ENCODE results near the gene PDE8A.

PDE8A gene

DNA sequence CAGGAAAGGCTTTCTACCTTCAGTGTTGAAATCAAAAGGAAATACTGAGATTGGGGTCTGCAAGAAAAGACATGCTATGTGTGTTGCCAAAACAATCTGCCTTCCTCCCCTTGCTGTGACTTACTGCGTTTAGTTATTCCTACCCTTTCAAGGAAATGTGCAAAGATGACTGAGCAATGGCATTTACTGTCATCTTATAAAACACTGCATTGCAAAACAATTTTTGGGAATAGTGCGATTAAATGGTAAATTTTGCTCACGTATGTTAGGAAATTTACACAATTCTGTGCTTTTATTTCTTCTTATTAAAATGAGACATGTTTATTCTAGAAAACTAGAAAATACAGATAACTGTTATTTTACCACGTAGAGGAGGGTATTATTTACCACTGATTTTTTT is 45.8 kb downstream of the PDE8A start:
- no peaks in the 10 kb centered on the region for H3K9me3 ChIP-seq (ENCODE audit: control insufficient read depth, low read length)
- H3K36me3 ChIP-seq (ENCODE audit: control insufficient read depth, insufficient read depth, low read length, severe bottlenecking), result no peaks in the 10 kb centered on the region
- peaks cover 65% of the 10 kb centered on the region for H3K4me1 ChIP-seq (ENCODE audit: control insufficient read depth, insufficient read depth, low read length)
- no peak for DNase-seq (ENCODE audit: low read depth)
- no peak overlapping the region for H3K9ac ChIP-seq (ENCODE audit: low read length)
- peak overlapping the region; percentile 20 for H3K4me3 ChIP-seq (ENCODE audit: low read length)
- no peaks in the 10 kb centered on the region for H3K27me3 ChIP-seq (replicated peaks; ENCODE audit: control insufficient read depth, insufficient read depth, low read length)

DNA sequence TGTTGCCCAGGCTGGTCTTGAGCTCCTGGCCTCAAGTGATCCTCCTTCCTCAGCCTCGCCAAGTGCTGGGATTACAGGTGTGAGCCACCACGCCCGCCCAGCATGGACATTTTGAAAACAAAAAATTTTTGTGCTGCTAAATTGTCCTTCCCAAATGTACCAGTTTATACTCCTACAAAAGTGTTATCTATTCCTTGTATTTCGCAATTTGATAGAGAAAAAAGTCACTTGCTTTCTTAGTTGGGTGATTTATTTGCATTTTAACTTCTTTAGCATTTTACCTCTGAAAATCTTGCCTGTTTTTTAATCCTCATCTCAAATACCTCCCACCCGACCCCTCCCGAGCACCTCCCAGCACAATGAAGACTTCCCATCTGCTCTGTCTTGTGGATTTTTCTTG is 46.8 kb downstream of the PDE8A start:
- Histone ChIP-seq H3K36me3 (ENCODE audit: control insufficient read depth, insufficient read depth, low read length, severe bottlenecking) (no peaks in the 10 kb centered on the region), H3K27me3 (replicated peaks; ENCODE audit: control insufficient read depth, insufficient read depth, low read length) (no peaks in the 10 kb centered on the region), H3K9me3 (ENCODE audit: control insufficient read depth, low read length) (no peaks in the 10 kb centered on the region), H3K4me3 (ENCODE audit: low read length) (no peak overlapping the region), H3K4me1 (ENCODE audit: control insufficient read depth, insufficient read depth, low read length) (peaks cover 75% of the 10 kb centered on the region), H3K9ac (ENCODE audit: low read length) (no peak overlapping the region)
- no peak for DNase-seq (ENCODE audit: low read depth)

DNA sequence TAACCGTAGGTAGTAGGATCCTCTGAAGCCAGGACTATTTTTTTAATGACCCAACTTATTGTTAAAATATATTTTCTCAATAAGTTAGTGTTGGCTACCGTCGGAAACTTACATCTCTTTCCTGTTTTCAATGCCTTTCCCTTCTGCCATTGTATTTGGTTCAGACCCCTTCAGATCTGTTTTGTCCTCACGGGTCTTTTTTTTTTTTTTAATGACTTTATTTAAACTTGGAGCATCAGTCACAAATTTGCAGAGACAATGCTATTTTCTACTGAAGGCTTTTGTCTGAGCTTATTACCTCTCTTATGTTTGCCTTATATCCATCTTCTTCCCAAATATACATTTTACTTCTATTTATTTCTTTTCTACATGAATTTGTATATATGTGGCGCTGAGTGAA is 47.6 kb downstream of the PDE8A start:
- H3K9ac ChIP-seq (ENCODE audit: low read length), result no peak overlapping the region
- H3K27me3 ChIP-seq (replicated peaks; ENCODE audit: control insufficient read depth, insufficient read depth, low read length), result no peaks in the 10 kb centered on the region
- H3K4me3 ChIP-seq (ENCODE audit: low read length), result no peak overlapping the region
- no peak for DNase-seq (ENCODE audit: low read depth)
- H3K9me3 ChIP-seq (ENCODE audit: control insufficient read depth, low read length), result no peaks in the 10 kb centered on the region
- H3K4me1 ChIP-seq (ENCODE audit: control insufficient read depth, insufficient read depth, low read length), result peaks cover 73% of the 10 kb centered on the region
- no peaks in the 10 kb centered on the region for H3K36me3 ChIP-seq (ENCODE audit: control insufficient read depth, insufficient read depth, low read length, severe bottlenecking)

DNA sequence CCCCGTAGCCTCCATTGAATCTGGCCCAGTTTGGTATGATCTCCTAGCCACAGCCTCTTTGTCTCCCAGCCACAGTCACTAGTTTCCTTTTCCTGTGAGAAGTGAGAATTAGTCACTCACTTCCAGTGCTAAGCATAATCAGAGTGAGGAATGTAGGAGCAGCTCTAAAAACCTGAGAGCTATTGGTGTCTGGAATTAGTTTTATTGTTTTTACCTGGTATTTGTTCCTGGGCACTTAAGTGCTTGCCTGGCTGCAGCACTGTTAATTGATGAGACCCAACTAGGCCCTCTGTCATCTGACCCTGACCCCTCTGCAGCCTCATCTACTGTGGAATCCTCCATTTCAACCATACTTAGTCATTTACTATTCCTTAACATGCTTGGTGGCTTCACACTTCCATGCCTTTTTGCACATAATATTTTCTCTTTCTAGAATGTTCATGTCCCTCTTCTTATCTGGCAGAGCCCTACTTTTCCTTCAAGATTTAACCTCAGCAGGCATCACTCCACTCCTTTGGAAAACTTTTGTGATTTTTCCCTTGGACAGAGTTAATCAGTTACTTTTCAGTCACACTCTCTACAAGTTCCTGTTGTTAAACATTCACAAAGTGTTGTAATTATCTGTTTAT is 48.8 kb downstream of the PDE8A start:
- peaks cover 61% of the 10 kb centered on the region for H3K4me1 ChIP-seq (ENCODE audit: control insufficient read depth, insufficient read depth, low read length)
- no peaks in the 10 kb centered on the region for H3K9me3 ChIP-seq (ENCODE audit: control insufficient read depth, low read length)
- H3K36me3 ChIP-seq (ENCODE audit: control insufficient read depth, insufficient read depth, low read length, severe bottlenecking), result no peaks in the 10 kb centered on the region
- H3K4me3 ChIP-seq (ENCODE audit: low read length), result no peak overlapping the region
- no peaks in the 10 kb centered on the region for H3K27me3 ChIP-seq (replicated peaks; ENCODE audit: control insufficient read depth, insufficient read depth, low read length)
- DNase-seq (ENCODE audit: low read depth), result no peak
- H3K9ac ChIP-seq (ENCODE audit: low read length), result no peak overlapping the region

DNA sequence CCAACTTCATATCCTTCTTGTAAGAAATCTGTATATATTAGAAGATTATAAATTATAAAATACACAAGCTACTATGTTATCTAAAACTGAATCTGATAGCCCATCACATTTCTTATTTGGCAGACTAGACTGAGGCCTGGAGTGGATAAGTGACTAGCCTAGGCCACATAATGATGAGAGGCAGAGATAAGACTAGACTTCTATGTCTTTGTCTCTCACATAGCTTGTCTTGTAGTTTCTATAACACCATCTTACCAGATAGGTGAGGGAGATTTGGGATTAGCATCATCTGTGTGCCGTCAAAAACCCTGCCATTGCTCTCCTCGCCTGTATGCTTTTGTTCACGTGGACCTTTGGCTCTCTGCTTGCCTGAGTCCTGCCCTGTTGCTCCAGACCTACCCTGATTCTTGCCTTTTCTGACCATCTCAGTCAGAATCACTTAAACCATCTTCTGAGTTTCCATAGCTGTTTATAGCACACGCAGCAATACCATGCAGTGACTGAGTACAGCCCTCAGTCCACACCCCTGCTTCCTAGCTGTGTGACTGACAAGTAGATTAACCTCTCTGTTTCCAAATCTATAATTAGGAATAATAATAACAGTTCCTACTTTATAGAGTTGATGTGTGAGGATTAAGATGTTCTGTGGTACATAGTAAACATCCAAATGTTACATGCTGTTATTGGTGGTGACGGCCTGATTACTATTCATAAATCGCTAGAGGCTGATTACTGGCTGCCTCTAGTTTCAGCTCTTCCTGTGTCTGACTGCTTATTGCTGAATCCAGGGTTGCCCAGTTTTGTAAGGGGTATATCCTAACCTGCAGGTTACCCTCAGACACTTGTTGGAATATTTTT is 49.7 kb downstream of the PDE8A start:
- no peaks in the 10 kb centered on the region for H3K36me3 ChIP-seq (ENCODE audit: control insufficient read depth, insufficient read depth, low read length, severe bottlenecking)
- H3K27me3 ChIP-seq (replicated peaks; ENCODE audit: control insufficient read depth, insufficient read depth, low read length), result no peaks in the 10 kb centered on the region
- H3K9ac ChIP-seq (ENCODE audit: low read length), result no peak overlapping the region
- no peak overlapping the region for H3K4me3 ChIP-seq (ENCODE audit: low read length)
- H3K4me1 ChIP-seq (ENCODE audit: control insufficient read depth, insufficient read depth, low read length), result peaks cover 52% of the 10 kb centered on the region
- no peak for DNase-seq (ENCODE audit: low read depth)
- H3K9me3 ChIP-seq (ENCODE audit: control insufficient read depth, low read length), result no peaks in the 10 kb centered on the region

DNA sequence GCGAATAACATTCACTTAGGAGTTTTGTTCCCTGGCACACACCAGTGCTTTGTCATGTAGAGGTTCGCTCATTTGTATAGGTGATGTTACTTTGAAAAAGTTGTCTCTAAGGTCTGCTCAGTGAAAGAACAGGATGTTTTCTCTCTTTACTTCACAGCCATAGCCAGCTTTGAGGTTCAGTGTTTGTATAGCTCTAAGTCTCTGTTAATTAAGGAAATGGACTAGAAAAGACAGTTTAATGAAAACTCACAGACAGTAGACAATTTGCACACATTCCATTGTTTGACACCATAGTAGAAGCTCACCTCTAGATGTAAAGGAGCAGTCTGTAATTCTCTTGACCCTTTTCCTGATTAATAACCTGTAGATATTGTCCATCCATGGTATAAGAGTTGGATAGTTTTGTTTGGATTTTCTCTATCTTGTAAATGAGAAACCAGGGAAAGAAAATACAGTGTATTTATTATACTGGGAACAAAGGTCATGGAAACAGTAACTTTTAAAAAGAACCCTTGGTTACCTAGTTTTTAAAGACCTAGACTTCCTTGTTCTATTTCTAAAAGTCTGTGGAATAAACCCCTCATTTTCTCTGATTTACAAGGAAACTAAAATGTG is 50.4 kb downstream of the PDE8A start:
- no peaks in the 10 kb centered on the region for H3K36me3 ChIP-seq (ENCODE audit: control insufficient read depth, insufficient read depth, low read length, severe bottlenecking)
- no peak overlapping the region for H3K9ac ChIP-seq (ENCODE audit: low read length)
- no peaks in the 10 kb centered on the region for H3K27me3 ChIP-seq (replicated peaks; ENCODE audit: control insufficient read depth, insufficient read depth, low read length)
- peaks cover 44% of the 10 kb centered on the region for H3K4me1 ChIP-seq (ENCODE audit: control insufficient read depth, insufficient read depth, low read length)
- H3K9me3 ChIP-seq (ENCODE audit: control insufficient read depth, low read length), result no peaks in the 10 kb centered on the region
- H3K4me3 ChIP-seq (ENCODE audit: low read length), result no peak overlapping the region
- DNase-seq (ENCODE audit: low read depth), result no peak

DNA sequence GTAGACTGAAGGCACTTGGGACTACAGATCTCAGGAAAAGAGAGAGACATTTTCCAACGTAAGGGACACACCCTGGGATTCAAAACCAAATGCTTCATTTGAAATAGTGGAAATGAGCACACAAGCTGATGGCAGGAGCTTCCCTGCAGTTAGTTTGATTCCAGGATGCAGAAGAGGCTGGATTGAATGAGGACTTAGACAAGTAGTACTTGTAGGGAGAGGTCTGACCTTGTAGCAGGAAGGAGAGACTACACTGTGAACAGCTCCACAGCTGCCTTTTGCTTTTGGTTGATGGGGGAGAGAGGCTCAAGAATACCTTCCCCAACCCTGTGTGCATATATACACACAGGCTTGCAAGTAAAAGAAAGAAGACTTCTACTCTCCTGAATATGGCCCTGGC is 51.5 kb downstream of the PDE8A start:
- Histone ChIP-seq H3K9me3 (ENCODE audit: control insufficient read depth, low read length) (no peaks in the 10 kb centered on the region), H3K36me3 (ENCODE audit: control insufficient read depth, insufficient read depth, low read length, severe bottlenecking) (no peaks in the 10 kb centered on the region), H3K4me1 (ENCODE audit: control insufficient read depth, insufficient read depth, low read length) (peaks cover 38% of the 10 kb centered on the region), H3K9ac (ENCODE audit: low read length) (no peak overlapping the region), H3K27me3 (replicated peaks; ENCODE audit: control insufficient read depth, insufficient read depth, low read length) (no peaks in the 10 kb centered on the region), H3K4me3 (ENCODE audit: low read length) (no peak overlapping the region)
- no peak for DNase-seq (ENCODE audit: low read depth)

DNA sequence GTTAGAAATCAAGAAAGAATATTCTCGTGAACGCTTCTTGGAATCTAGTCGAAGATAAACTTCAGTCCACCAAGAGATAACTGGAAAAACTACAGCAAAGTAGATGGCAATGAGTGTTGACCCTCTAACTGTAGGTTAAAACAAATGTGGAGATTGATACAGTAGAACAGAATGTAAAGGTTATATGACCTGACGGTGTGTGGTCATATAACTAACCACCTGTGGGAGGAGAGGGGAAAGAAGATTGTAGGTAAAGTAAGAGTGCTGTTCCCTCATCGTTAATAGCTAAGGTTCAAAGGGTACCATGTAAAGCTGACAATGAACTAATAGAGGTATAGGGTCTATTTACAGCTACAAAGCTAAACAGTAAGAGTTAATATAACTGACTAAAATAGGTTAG is 52.6 kb downstream of the PDE8A start:
- Histone ChIP-seq H3K4me3 (ENCODE audit: low read length) (no peak overlapping the region), H3K9me3 (ENCODE audit: control insufficient read depth, low read length) (no peaks in the 10 kb centered on the region), H3K9ac (ENCODE audit: low read length) (no peak overlapping the region), H3K4me1 (ENCODE audit: control insufficient read depth, insufficient read depth, low read length) (peaks cover 31% of the 10 kb centered on the region), H3K36me3 (ENCODE audit: control insufficient read depth, insufficient read depth, low read length, severe bottlenecking) (no peaks in the 10 kb centered on the region), H3K27me3 (replicated peaks; ENCODE audit: control insufficient read depth, insufficient read depth, low read length) (no peaks in the 10 kb centered on the region)
- no peak for DNase-seq (ENCODE audit: low read depth)

DNA sequence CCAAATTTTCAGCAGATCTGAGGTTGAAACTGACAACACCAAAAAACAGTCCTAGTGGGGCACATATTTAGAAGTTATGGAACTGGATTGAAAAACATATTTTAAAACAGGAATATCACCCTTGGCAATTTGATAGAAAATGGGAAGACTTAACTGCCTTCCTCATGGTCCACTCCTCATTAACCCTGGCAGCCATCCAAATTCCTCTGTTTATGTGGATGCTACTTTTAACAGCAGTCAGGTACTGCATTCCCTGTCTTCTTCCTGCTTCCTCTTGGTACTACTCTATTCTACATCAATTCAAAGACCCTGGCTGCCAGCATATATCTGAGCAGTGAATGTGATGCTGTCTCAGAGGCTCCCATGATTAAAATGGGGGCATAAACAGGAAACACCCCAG is 54.3 kb downstream of the PDE8A start:
- Histone ChIP-seq H3K36me3 (ENCODE audit: control insufficient read depth, insufficient read depth, low read length, severe bottlenecking) (no peaks in the 10 kb centered on the region), H3K4me1 (ENCODE audit: control insufficient read depth, insufficient read depth, low read length) (peaks cover 19% of the 10 kb centered on the region), H3K4me3 (ENCODE audit: low read length) (no peak overlapping the region), H3K9ac (ENCODE audit: low read length) (no peak overlapping the region), H3K27me3 (replicated peaks; ENCODE audit: control insufficient read depth, insufficient read depth, low read length) (no peaks in the 10 kb centered on the region), H3K9me3 (ENCODE audit: control insufficient read depth, low read length) (no peaks in the 10 kb centered on the region)
- DNase-seq (ENCODE audit: low read depth), result no peak

DNA sequence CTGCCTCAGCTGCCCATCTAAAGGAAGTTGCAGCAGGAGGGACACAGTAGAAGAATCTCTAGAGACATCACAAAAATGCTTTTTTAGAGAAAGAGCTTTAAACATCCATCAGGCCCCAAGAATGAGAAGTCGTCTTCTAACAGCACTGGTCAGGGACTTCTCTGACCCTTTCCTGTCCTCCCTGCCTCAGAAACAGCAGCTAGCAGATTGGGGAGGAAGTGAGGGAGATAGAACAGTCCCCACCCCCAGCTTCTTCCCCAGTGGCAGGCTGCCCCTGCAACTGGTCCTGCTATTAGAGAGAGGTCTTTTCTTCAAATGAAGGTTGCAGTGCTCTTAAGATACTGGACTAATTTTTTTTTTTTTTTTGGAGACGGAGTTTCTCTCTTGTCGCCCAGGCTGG is 55.1 kb downstream of the PDE8A start:
- Histone ChIP-seq H3K27me3 (replicated peaks; ENCODE audit: control insufficient read depth, insufficient read depth, low read length) (no peaks in the 10 kb centered on the region), H3K4me3 (ENCODE audit: low read length) (no peak overlapping the region), H3K4me1 (ENCODE audit: control insufficient read depth, insufficient read depth, low read length) (peaks cover 15% of the 10 kb centered on the region), H3K9ac (ENCODE audit: low read length) (no peak overlapping the region), H3K36me3 (ENCODE audit: control insufficient read depth, insufficient read depth, low read length, severe bottlenecking) (no peaks in the 10 kb centered on the region), H3K9me3 (ENCODE audit: control insufficient read depth, low read length) (no peaks in the 10 kb centered on the region)
- no peak for DNase-seq (ENCODE audit: low read depth)

DNA sequence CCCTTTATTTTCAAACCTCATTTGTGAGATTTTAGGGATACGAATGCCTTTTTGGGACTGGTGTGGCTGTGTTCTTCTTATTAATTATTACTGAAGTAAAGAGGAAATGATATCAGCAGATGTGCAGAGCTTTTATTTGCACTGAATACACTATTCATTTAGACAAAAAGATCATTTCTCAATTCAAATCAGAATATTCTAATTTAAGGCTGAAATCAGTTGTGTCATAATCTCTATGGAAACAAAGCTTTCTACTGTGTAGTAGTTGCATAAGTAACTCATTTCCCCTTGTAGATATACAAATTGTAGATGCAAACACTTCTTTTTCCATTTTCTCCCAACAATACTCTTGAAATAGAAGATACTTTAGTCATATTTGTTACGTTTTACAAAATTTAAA is 56.0 kb downstream of the PDE8A start:
- H3K4me1 ChIP-seq (ENCODE audit: control insufficient read depth, insufficient read depth, low read length), result peaks cover 10% of the 10 kb centered on the region
- H3K9ac ChIP-seq (ENCODE audit: low read length), result no peak overlapping the region
- no peak for DNase-seq (ENCODE audit: low read depth)
- H3K36me3 ChIP-seq (ENCODE audit: control insufficient read depth, insufficient read depth, low read length, severe bottlenecking), result no peaks in the 10 kb centered on the region
- no peaks in the 10 kb centered on the region for H3K9me3 ChIP-seq (ENCODE audit: control insufficient read depth, low read length)
- H3K4me3 ChIP-seq (ENCODE audit: low read length), result no peak overlapping the region
- H3K27me3 ChIP-seq (replicated peaks; ENCODE audit: control insufficient read depth, insufficient read depth, low read length), result no peaks in the 10 kb centered on the region
